GM19452 (cell line): ENCODE measurements around the gene TEPSIN.

Experiments used
- ATAC-seq: cut with Tn5 transposase; IDR thresholded peaks from one replicate; pipeline ENCODE4 v1.9.1; 2021; ENCODE audit not compliant: unreplicated experiment

Gene TEPSIN

GRCh38 chr17:81251094-81251708 lies 12.3 kb upstream of the TEPSIN start:
- ATAC-seq, result no peak

GRCh38 chr17:81250286-81251093 lies 11.6 kb upstream of the TEPSIN start:
- ATAC-seq, result no peak

GRCh38 chr17:81249223-81250040 lies 10.6 kb upstream of the TEPSIN start:
- no peak for ATAC-seq

GRCh38 chr17:81248649-81249048 lies 9.8 kb upstream of the TEPSIN start:
- no peak for ATAC-seq

GRCh38 chr17:81247339-81247990 lies 8.6 kb upstream of the TEPSIN start:
- no peak for ATAC-seq

GRCh38 chr17:81246679-81247338 lies 8.0 kb upstream of the TEPSIN start:
- no peak for ATAC-seq

- ATAC-seq, result no peak
Measured at GRCh38 chr17:81246343-81246670, 7.5 kb upstream of the TEPSIN start.

- no peak for ATAC-seq
Measured at GRCh38 chr17:81245665-81246342, 6.9 kb upstream of the TEPSIN start.

- ATAC-seq, result no peak
Measured at GRCh38 chr17:81245024-81245664, 6.3 kb upstream of the TEPSIN start.

- no peak for ATAC-seq
Measured at GRCh38 chr17:81244358-81245023, 5.6 kb upstream of the TEPSIN start.

GRCh38 chr17:81243333-81243664 lies 4.4 kb upstream of the TEPSIN start:
- ATAC-seq, result no peak

GRCh38 chr17:81242421-81243332 lies 3.8 kb upstream of the TEPSIN start:
- ATAC-seq, result no peak

GRCh38 chr17:81241648-81242420 lies 3.0 kb upstream of the TEPSIN start:
- ATAC-seq, result no peak

GRCh38 chr17:81241203-81241602 lies 2.3 kb upstream of the TEPSIN start:
- ATAC-seq, result no peak

GRCh38 chr17:81240761-81241160 lies 1.9 kb upstream of the TEPSIN start:
- ATAC-seq, result no peak

- no peak for ATAC-seq
Measured at GRCh38 chr17:81239714-81240555, 1.1 kb upstream of the TEPSIN start.

- ATAC-seq, result peak; percentile 4
Measured at GRCh38 chr17:81238490-81238814, 403 bp downstream of the TEPSIN start.
